Prostate gland (tissue), 1 donor: ENCODE data around the gene CSE1L.

ENCODE experiments used
- POLR2A ChIP-seq: fragments of 450-650 bp; IDR thresholded peaks from one replicate; pipeline ENCODE4 v1.6.1; 2016; ENCODE audit warnings: antibody characterized with exemption, mild to moderate bottlenecking
- POLR2AphosphoS5 ChIP-seq: sonication (generic); formaldehyde crosslinking; IDR thresholded peaks from one replicate; pipeline ENCODE4 v1.6.1; 2017; ENCODE audit warnings: antibody characterized with exemption

DNA sequence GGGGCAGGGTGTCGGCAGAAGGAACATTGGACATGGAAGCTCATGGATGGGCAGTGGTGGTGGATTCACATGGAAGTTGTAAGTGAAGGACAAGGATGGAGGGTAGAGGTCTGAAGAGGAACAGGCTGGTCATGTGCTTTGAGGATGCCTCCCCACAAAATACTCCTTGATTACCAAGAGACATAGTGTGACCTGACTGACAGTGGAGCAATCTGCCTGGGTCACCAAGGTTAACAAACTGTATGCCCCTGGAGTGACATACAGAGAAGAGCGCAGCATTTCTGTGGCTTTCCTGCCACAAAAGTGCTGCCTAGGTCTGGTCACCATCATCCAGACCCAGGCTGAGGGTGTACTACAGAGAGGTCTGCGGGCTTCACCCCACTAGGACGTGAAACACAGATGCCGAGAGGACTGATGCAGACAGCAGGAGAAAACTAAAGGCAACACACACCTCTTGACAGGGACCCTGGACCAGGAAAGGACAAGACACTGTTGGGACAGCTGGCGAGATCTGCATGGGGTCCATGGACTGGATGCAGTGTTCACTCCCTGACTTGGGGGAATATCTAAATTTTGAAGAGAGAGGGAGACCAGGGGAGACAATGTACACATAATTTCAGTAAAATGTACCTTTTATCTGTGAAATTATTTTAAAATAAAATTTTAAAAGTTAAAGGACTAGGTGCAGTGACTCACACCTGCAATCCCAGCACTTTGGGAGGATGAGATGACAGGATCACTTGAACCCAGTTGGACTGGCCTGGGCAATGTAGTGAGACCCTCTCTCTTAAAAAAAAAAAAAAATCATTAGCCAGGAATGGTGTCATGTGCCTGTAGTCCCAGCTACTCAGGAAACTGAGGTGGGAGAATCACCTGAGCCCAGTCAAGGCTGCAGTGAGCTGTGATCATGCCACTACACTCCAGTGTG lies 64.9 kb downstream of the CSE1L start:
- no peak for TF ChIP-seq POLR2A
- TF ChIP-seq POLR2AphosphoS5, result no peak
